ENCODE measurements around the gene SPATS2L. TPM values are rescaled to one million over a fixed set of nuclear protein-coding genes. Genes with fewer than 3 reads are reported as not detected.

The SPATS2L gene
- total and polyA plus RNA-seq, 5 donors from 2014 or later: 9.9 to 20.9 (median 19.2) TPM

- no peaks in the 10 kb centered on the region for H3K27me3 ChIP-seq (ENCODE audit: control insufficient read depth, insufficient read depth, low read length)
These were observed 123.5 kb downstream of the SPATS2L start for GRCh38 chr2:200430017-200430416.

GRCh38 chr2:200431996-200432705 lies 125.7 kb downstream of the SPATS2L start:
- Mint-ChIP-seq H3K27me3 (no peaks in the 10 kb centered on the region), H3K9me3 (no peaks in the 10 kb centered on the region), H3K4me3 (no peak overlapping the region), H3K4me1 (peaks cover 0 to 2% (median under 1%) of the 10 kb centered on the region in 4 donors), H3K27ac (no peak overlapping the region), H3K36me3 (peaks cover 7% of the 10 kb centered on the region)
- Histone ChIP-seq H3K9me3 (ENCODE audit: control insufficient read depth in 2 of 2, low read length in 2 of 2) (no peaks in the 10 kb centered on the region), H3K27ac (ENCODE audit: insufficient read depth, low read length, poor library complexity, severe bottlenecking) (no peak overlapping the region), H3K4me3 (ENCODE audit: low read depth, low read length) (no peak overlapping the region), H3K36me3 (ENCODE audit: control insufficient read depth, insufficient read depth, low read length) (no peaks in the 10 kb centered on the region), H3K27me3 (ENCODE audit: control insufficient read depth, insufficient read depth, low read length) (no peaks in the 10 kb centered on the region), H3K4me1 (ENCODE audit: control insufficient read depth, insufficient read depth, low read length, poor library complexity, severe bottlenecking) (no peaks in the 10 kb centered on the region)
- ATAC-seq (ENCODE audit: low read depth in 2 of 2) (no peak), DNase-seq (no peak)

More at GRCh38 chr2:200430017-200430416, 123.5 kb downstream of the SPATS2L start:
- DNase-seq (no peak), ATAC-seq (ENCODE audit: low read depth in 2 of 2) (no peak)
- no peaks in the 10 kb centered on the region for H3K9me3 Mint-ChIP-seq
- H3K4me3 Mint-ChIP-seq: no peak overlapping the region
- Histone ChIP-seq H3K27ac (ENCODE audit: insufficient read depth, low read length, poor library complexity, severe bottlenecking) (no peak overlapping the region), H3K9me3 (ENCODE audit: control insufficient read depth in 2 of 2, low read length in 2 of 2) (no peaks in the 10 kb centered on the region), H3K4me1 (ENCODE audit: control insufficient read depth, insufficient read depth, low read length, poor library complexity, severe bottlenecking) (peaks cover 9% of the 10 kb centered on the region), H3K36me3 (ENCODE audit: control insufficient read depth, insufficient read depth, low read length) (no peaks in the 10 kb centered on the region), H3K4me3 (ENCODE audit: low read depth, low read length) (no peak overlapping the region)
- H3K4me1 Mint-ChIP-seq: peaks cover 5 to 16% (median 11%) of the 10 kb centered on the region in 4 donors
- H3K27ac Mint-ChIP-seq: no peak overlapping the region
- no peaks in the 10 kb centered on the region for H3K27me3 Mint-ChIP-seq
- no peaks in the 10 kb centered on the region for H3K36me3 Mint-ChIP-seq

- no peak for DNase-seq
- no peaks in the 10 kb centered on the region for H3K9me3 Mint-ChIP-seq
- Histone ChIP-seq H3K4me1 (ENCODE audit: control insufficient read depth, insufficient read depth, low read length, poor library complexity, severe bottlenecking) (no peaks in the 10 kb centered on the region), H3K4me3 (ENCODE audit: low read depth, low read length) (no peak overlapping the region), H3K36me3 (ENCODE audit: control insufficient read depth, insufficient read depth, low read length) (no peaks in the 10 kb centered on the region), H3K27ac (ENCODE audit: insufficient read depth, low read length, poor library complexity, severe bottlenecking) (no peak overlapping the region), H3K27me3 (ENCODE audit: control insufficient read depth, insufficient read depth, low read length) (no peaks in the 10 kb centered on the region), H3K9me3 (ENCODE audit: control insufficient read depth in 2 of 2, low read length in 2 of 2) (no peaks in the 10 kb centered on the region)
- H3K27me3 Mint-ChIP-seq: no peaks in the 10 kb centered on the region
- H3K4me3 Mint-ChIP-seq: no peak overlapping the region
- ATAC-seq (ENCODE audit: low read depth in 2 of 2): no peak
- H3K36me3 Mint-ChIP-seq: peaks cover 7% of the 10 kb centered on the region
- H3K4me1 Mint-ChIP-seq: peaks cover 0 to 2% (median 0%) of the 10 kb centered on the region in 4 donors
- no peak overlapping the region for H3K27ac Mint-ChIP-seq
These were observed 128.9 kb downstream of the SPATS2L start for GRCh38 chr2:200435379-200435778.

- Mint-ChIP-seq H3K9me3 (no peaks in the 10 kb centered on the region), H3K4me3 (no peak overlapping the region), H3K27ac (no peak overlapping the region), H3K4me1 (peaks cover 0 to 2% (median 0%) of the 10 kb centered on the region in 4 donors), H3K27me3 (no peaks in the 10 kb centered on the region), H3K36me3 (peaks cover 7% of the 10 kb centered on the region)
- no peaks in the 10 kb centered on the region for H3K36me3 ChIP-seq (ENCODE audit: control insufficient read depth, insufficient read depth, low read length)
- H3K27me3 ChIP-seq (ENCODE audit: control insufficient read depth, insufficient read depth, low read length): no peaks in the 10 kb centered on the region
- no peak overlapping the region for H3K4me3 ChIP-seq (ENCODE audit: low read depth, low read length)
- no peaks in the 10 kb centered on the region for H3K4me1 ChIP-seq (ENCODE audit: control insufficient read depth, insufficient read depth, low read length, poor library complexity, severe bottlenecking)
- no peak for ATAC-seq (ENCODE audit: low read depth in 2 of 2)
- H3K9me3 ChIP-seq (ENCODE audit: control insufficient read depth in 2 of 2, low read length in 2 of 2): no peaks in the 10 kb centered on the region
- H3K27ac ChIP-seq (ENCODE audit: insufficient read depth, low read length, poor library complexity, severe bottlenecking): no peak overlapping the region
- DNase-seq: no peak
These were observed 131.8 kb downstream of the SPATS2L start for GRCh38 chr2:200438251-200438650.

GRCh38 chr2:200438846-200439245 lies 132.4 kb downstream of the SPATS2L start:
- Mint-ChIP-seq H3K36me3 (peaks cover 7% of the 10 kb centered on the region), H3K9me3 (no peaks in the 10 kb centered on the region)

GRCh38 chr2:200439981-200440380 lies 133.5 kb downstream of the SPATS2L start:
- H3K4me1 ChIP-seq (ENCODE audit: control insufficient read depth, insufficient read depth, low read length, poor library complexity, severe bottlenecking): no peaks in the 10 kb centered on the region
- no peaks in the 10 kb centered on the region for H3K27me3 ChIP-seq (ENCODE audit: control insufficient read depth, insufficient read depth, low read length)
- H3K27me3 Mint-ChIP-seq: no peaks in the 10 kb centered on the region
- DNase-seq (no peak), ATAC-seq (ENCODE audit: low read depth in 2 of 2) (no peak)
- no peaks in the 10 kb centered on the region for H3K36me3 ChIP-seq (ENCODE audit: control insufficient read depth, insufficient read depth, low read length)
- no peak overlapping the region for H3K4me3 Mint-ChIP-seq
- peaks cover 7% of the 10 kb centered on the region for H3K36me3 Mint-ChIP-seq
- H3K27ac ChIP-seq (ENCODE audit: insufficient read depth, low read length, poor library complexity, severe bottlenecking): no peak overlapping the region
- H3K27ac Mint-ChIP-seq: no peak overlapping the region
- H3K9me3 Mint-ChIP-seq: no peaks in the 10 kb centered on the region
- H3K4me3 ChIP-seq (ENCODE audit: low read depth, low read length): no peak overlapping the region
- H3K9me3 ChIP-seq (ENCODE audit: control insufficient read depth in 2 of 2, low read length in 2 of 2): no peaks in the 10 kb centered on the region
- H3K4me1 Mint-ChIP-seq: peaks cover 0 to 9% (median 0%) of the 10 kb centered on the region in 4 donors

More at GRCh38 chr2:200438846-200439245, 132.4 kb downstream of the SPATS2L start:
- Mint-ChIP-seq H3K4me1 (peaks cover 0 to 5% (median 0%) of the 10 kb centered on the region in 4 donors), H3K27me3 (no peaks in the 10 kb centered on the region), H3K4me3 (no peak overlapping the region), H3K27ac (no peak overlapping the region)
- DNase-seq: no peak
- no peaks in the 10 kb centered on the region for H3K27me3 ChIP-seq (ENCODE audit: control insufficient read depth, insufficient read depth, low read length)
- H3K27ac ChIP-seq (ENCODE audit: insufficient read depth, low read length, poor library complexity, severe bottlenecking): no peak overlapping the region
- ATAC-seq (ENCODE audit: low read depth in 2 of 2): no peak
- H3K4me3 ChIP-seq (ENCODE audit: low read depth, low read length): no peak overlapping the region
- no peaks in the 10 kb centered on the region for H3K36me3 ChIP-seq (ENCODE audit: control insufficient read depth, insufficient read depth, low read length)
- no peaks in the 10 kb centered on the region for H3K9me3 ChIP-seq (ENCODE audit: control insufficient read depth in 2 of 2, low read length in 2 of 2)
- no peaks in the 10 kb centered on the region for H3K4me1 ChIP-seq (ENCODE audit: control insufficient read depth, insufficient read depth, low read length, poor library complexity, severe bottlenecking)

- DNase-seq (no peak), ATAC-seq (ENCODE audit: low read depth in 2 of 2) (no peak)
- no peak overlapping the region for H3K27ac Mint-ChIP-seq
- H3K27me3 Mint-ChIP-seq: no peaks in the 10 kb centered on the region
- peaks cover 0 to 13% (median 5%) of the 10 kb centered on the region in 4 donors for H3K4me1 Mint-ChIP-seq
- H3K4me3 ChIP-seq (ENCODE audit: low read depth, low read length): no peak overlapping the region
- no peaks in the 10 kb centered on the region for H3K36me3 Mint-ChIP-seq
- H3K27me3 ChIP-seq (ENCODE audit: control insufficient read depth, insufficient read depth, low read length): no peaks in the 10 kb centered on the region
- H3K4me1 ChIP-seq (ENCODE audit: control insufficient read depth, insufficient read depth, low read length, poor library complexity, severe bottlenecking): no peaks in the 10 kb centered on the region
- no peaks in the 10 kb centered on the region for H3K36me3 ChIP-seq (ENCODE audit: control insufficient read depth, insufficient read depth, low read length)
- no peak overlapping the region for H3K4me3 Mint-ChIP-seq
- H3K27ac ChIP-seq (ENCODE audit: insufficient read depth, low read length, poor library complexity, severe bottlenecking): no peak overlapping the region
- H3K9me3 ChIP-seq (ENCODE audit: control insufficient read depth in 2 of 2, low read length in 2 of 2): no peaks in the 10 kb centered on the region
- H3K9me3 Mint-ChIP-seq: no peaks in the 10 kb centered on the region
These were observed 136.0 kb downstream of the SPATS2L start for GRCh38 chr2:200442471-200442870.

- Mint-ChIP-seq H3K36me3 (no peaks in the 10 kb centered on the region), H3K4me3 (no peak overlapping the region), H3K4me1 (peaks cover 0 to 13% (median 5%) of the 10 kb centered on the region in 4 donors), H3K27me3 (no peaks in the 10 kb centered on the region), H3K9me3 (no peaks in the 10 kb centered on the region), H3K27ac (no peak overlapping the region)
- ATAC-seq (ENCODE audit: low read depth in 2 of 2) (no peak), DNase-seq (no peak)
- Histone ChIP-seq H3K4me1 (ENCODE audit: control insufficient read depth, insufficient read depth, low read length, poor library complexity, severe bottlenecking) (no peaks in the 10 kb centered on the region), H3K27ac (ENCODE audit: insufficient read depth, low read length, poor library complexity, severe bottlenecking) (no peak overlapping the region), H3K4me3 (ENCODE audit: low read depth, low read length) (no peak overlapping the region), H3K27me3 (ENCODE audit: control insufficient read depth, insufficient read depth, low read length) (no peaks in the 10 kb centered on the region), H3K9me3 (ENCODE audit: control insufficient read depth in 2 of 2, low read length in 2 of 2) (no peaks in the 10 kb centered on the region), H3K36me3 (ENCODE audit: control insufficient read depth, insufficient read depth, low read length) (no peaks in the 10 kb centered on the region)
These were observed 136.9 kb downstream of the SPATS2L start for GRCh38 chr2:200443376-200443775.
